H1 (cell line): Measurements from ENCODE around the gene FOXE1. TPM values are rescaled to one million over a fixed set of nuclear protein-coding genes. Genes with fewer than 3 reads are reported as not detected.

ENCODE experiments used
- BACH1 ChIP-seq: IDR thresholded peaks from 2 replicates; pipeline ENCODE4 v1.6.1; 2012; ENCODE audit warnings: low read length, improper control_type of control experiment
- EZH2 ChIP-seq: fragments of 200-600 bp; sonication (generic); IDR thresholded peaks from 2 replicates; pipeline ENCODE4 v1.7.1; 2012; ENCODE audit warnings: low read depth, mild to moderate bottlenecking, moderate library complexity, low read length, inconsistent platforms; ENCODE audit not compliant: severe bottlenecking
- JUN ChIP-seq: IDR thresholded peaks from 2 replicates; pipeline ENCODE4 v1.6.1; 2011; ENCODE audit warnings: low read depth, mild to moderate bottlenecking, improper control_type of control experiment, low read length
- TAF7 ChIP-seq: optimal IDR thresholded peaks from 2 replicates; pipeline ENCODE3; 2011; ENCODE audit warnings: low read depth, mild to moderate bottlenecking, inconsistent platforms, low read length, moderate library complexity, borderline replicate concordance
- polyA plus RNA-seq, 7 experiments: library from polyadenylated mRNA; depleted of rRNA in 3 of 7; stranded (reverse) in 5 of 7; unstranded in 2 of 7; fragments of >200 nt in 5 of 7; fragments of 200-250 nt in 2 of 7; gene quantifications; 1 replicate in 5 of 7; 2 replicates in 1 of 7; 4 replicates in 1 of 7; pipeline versions ENCODE4 v1.2.1 to v1.2.3, GENCODE V29; 2011 to 2013; ENCODE audit warnings: missing spikeins in 2 of 7, mixed read lengths in 2 of 7
- total RNA-seq: library from RNA; stranded (reverse); fragmentation: NEBNext Ultra II Directional; extraction: Animal tissue kit (Norgen Biotek cat#: 25700); gene quantifications from 2 replicates; pipeline ENCODE4 v1.2.1, GENCODE V29; 2021

The FOXE1 gene
- total and polyA plus RNA-seq, 2 of the 8 experiments (the other 6 are each of a cell fraction or from before 2014, with no cell fraction given): 0.03 TPM; not detected in 1

- TF ChIP-seq JUN: no peak
- no peak for TF ChIP-seq EZH2
- no peak for TF ChIP-seq BACH1
- TF ChIP-seq TAF7: no peak
Observed at GRCh38 chr9:97891736-97892135, 38.7 kb downstream of the FOXE1 start (continued).
